ENCODE results near the gene MED23. TPM values are rescaled to one million over a fixed set of nuclear protein-coding genes. Genes with fewer than 3 reads are reported as not detected.

The MED23 gene
- total and polyA plus RNA-seq, 9 of the 15 experiments (the other 6 are each of a cell fraction or from before 2014, with no cell fraction given): 13.7 to 61.2 (median 27.2) TPM

- Histone ChIP-seq H3K9ac (ENCODE audit: insufficient read depth in 1 of 2, low read depth in 2 of 2, low read length in 2 of 2) (no peak overlapping the region), H3K4me3 (no peak overlapping the region), H3K36me3 (ENCODE audit: control insufficient read depth, insufficient read depth, low read length) (peaks cover 51% of the 10 kb centered on the region), H3K79me2 (ENCODE audit: control insufficient read depth, insufficient read depth, low read length) (no peaks in the 10 kb centered on the region), H3K4me2 (ENCODE audit: insufficient read depth, low read length) (no peak overlapping the region), H3K9me1 (ENCODE audit: control insufficient read depth, insufficient read depth, low read length) (no peaks in the 10 kb centered on the region), H2AFZ (ENCODE audit: low read depth, low read length) (no peak overlapping the region), H3K9me3 (replicated peaks; ENCODE audit: control insufficient read depth, insufficient read depth, low read depth, low read length) (no peaks in the 10 kb centered on the region), H3K27me3 (ENCODE audit: control insufficient read depth in 2 of 2, insufficient read depth in 2 of 2, low read length in 2 of 2) (no peaks in the 10 kb centered on the region), H4K20me1 (replicated peaks; ENCODE audit: control insufficient read depth, insufficient read depth, low read length) (no peaks in the 10 kb centered on the region), H3K27ac (ENCODE audit: extremely low read depth, low read depth, low read length) (no peak overlapping the region), H3K4me1 (replicated peaks in 1 of 2; ENCODE audit: control insufficient read depth in 2 of 2, insufficient read depth in 2 of 2, low read length in 2 of 2) (peaks cover 4 to 28% of the 10 kb centered on the region in 2 experiments)
- FAIRE-seq: no peak
- no peak for ATAC-seq
- BruUV-seq (replicated peaks): no TSS peak
- TF ChIP-seq HMBOX1 (IDR thresholded peaks at IDR 0.05): 0 out of 2 replicates have a peak, but pooled peaks have one; percentile 26
- no peak for TF ChIP-seq ZBTB12 (CRISPR knock-in tag; IDR thresholded peaks at IDR 0.05)
- WGBS (ENCODE audit: insufficient coverage, low coverage, missing lambda C conversion rate): 87% methylated on average over 3 of the region's 3 CpGs
- ChIA-PET POLR2A (interaction anchor here (0.7 to 0.8 kb wide), 2 partner anchors 9 to 18 kb away, joined by 3 read pairs; partner anchors contain the start of gene ENPP3), CTCF (ENCODE audit: low intra/inter-chr PET ratio) (no interaction called here)
- no peak for DNase-seq (ENCODE audit: extremely low read depth in 1 of 4, low spot score in 3 of 4)
- in situ Hi-C loops (cut with MboI) (no loop called here), intact Hi-C loops (cut with micrococcal nuclease) (no loop called here)
Measured at GRCh38 chr6:131655387-131655786, 27.3 kb upstream of the MED23 start.

- Histone ChIP-seq H3K4me2 (ENCODE audit: insufficient read depth, low read length) (no peak overlapping the region), H3K9ac (ENCODE audit: insufficient read depth in 1 of 2, low read depth in 2 of 2, low read length in 2 of 2) (peak overlapping the region in 1 of 2 experiments; percentile 29; a peak in 1 of 4 replicates), H3K4me3 (no peak overlapping the region), H3K27me3 (ENCODE audit: control insufficient read depth in 2 of 2, insufficient read depth in 2 of 2, low read length in 2 of 2) (no peaks in the 10 kb centered on the region), H3K4me1 (replicated peaks in 1 of 2; ENCODE audit: control insufficient read depth in 2 of 2, insufficient read depth in 2 of 2, low read length in 2 of 2) (peaks cover 4 to 17% of the 10 kb centered on the region in 2 experiments), H4K20me1 (replicated peaks; ENCODE audit: control insufficient read depth, insufficient read depth, low read length) (no peaks in the 10 kb centered on the region), H3K36me3 (ENCODE audit: control insufficient read depth, insufficient read depth, low read length) (peaks cover 51% of the 10 kb centered on the region), H3K79me2 (ENCODE audit: control insufficient read depth, insufficient read depth, low read length) (no peaks in the 10 kb centered on the region), H3K9me1 (ENCODE audit: control insufficient read depth, insufficient read depth, low read length) (no peaks in the 10 kb centered on the region), H3K27ac (ENCODE audit: extremely low read depth, low read depth, low read length) (no peak overlapping the region), H2AFZ (ENCODE audit: low read depth, low read length) (no peak overlapping the region), H3K9me3 (replicated peaks; ENCODE audit: control insufficient read depth, insufficient read depth, low read depth, low read length) (no peaks in the 10 kb centered on the region)
- ATAC-seq: no peak
- FAIRE-seq: no peak
- 81% methylated on average over 3 of the region's 3 CpGs for WGBS (ENCODE audit: insufficient coverage, low coverage, missing lambda C conversion rate)
- intact Hi-C loops (cut with micrococcal nuclease) (no loop called here), in situ Hi-C loops (cut with MboI) (no loop called here)
- ChIA-PET POLR2A (interaction anchor here (0.9 to 1.6 kb wide), 3 partner anchors 14 to 26 kb away, joined by 4 to 7 read pairs (median 5); partner anchors contain the start of gene MED23), CTCF (ENCODE audit: low intra/inter-chr PET ratio) (no interaction called here)
- peak; percentile 44; the same call in 1 of the 2 replicates for TF ChIP-seq FOSL1 (tag; conservative IDR thresholded peaks at IDR 0.05)
- TF ChIP-seq ATF2 (CRISPR knock-in tag; IDR thresholded peaks at IDR 0.05): no peak
- TF ChIP-seq ATF3 (IDR thresholded peaks at IDR 0.05): peak; percentile 24; the same call in 1 of the 2 replicates
- no peak for TF ChIP-seq ATF3 (CRISPR knock-in tag; conservative IDR thresholded peaks at IDR 0.05)
- no peak for TF ChIP-seq ZNF740 (CRISPR knock-in tag; IDR thresholded peaks at IDR 0.05)
- TF ChIP-seq ZNF740 (tag; IDR thresholded peaks at IDR 0.05): no peak
- DNase-seq (ENCODE audit: extremely low read depth in 1 of 4, low spot score in 3 of 4): no peak
- BruUV-seq (replicated peaks): no TSS peak
Measured at GRCh38 chr6:131654326-131654725, 26.3 kb upstream of the MED23 start.
